Activated CD4-positive, alpha-beta T cell treated with anti-CD3 and anti-CD28 coated beads, Interleukin-2, amount 50 U/mL, for 48 hours (primary cell): Measurements from ENCODE around the gene RFPL4A.

Experiments used
- DNase-seq, 2 experiments: peaks; one replicate each; pipeline ENCODE4 v3.0.0-alpha.2; 2020

RFPL4A gene

DNA sequence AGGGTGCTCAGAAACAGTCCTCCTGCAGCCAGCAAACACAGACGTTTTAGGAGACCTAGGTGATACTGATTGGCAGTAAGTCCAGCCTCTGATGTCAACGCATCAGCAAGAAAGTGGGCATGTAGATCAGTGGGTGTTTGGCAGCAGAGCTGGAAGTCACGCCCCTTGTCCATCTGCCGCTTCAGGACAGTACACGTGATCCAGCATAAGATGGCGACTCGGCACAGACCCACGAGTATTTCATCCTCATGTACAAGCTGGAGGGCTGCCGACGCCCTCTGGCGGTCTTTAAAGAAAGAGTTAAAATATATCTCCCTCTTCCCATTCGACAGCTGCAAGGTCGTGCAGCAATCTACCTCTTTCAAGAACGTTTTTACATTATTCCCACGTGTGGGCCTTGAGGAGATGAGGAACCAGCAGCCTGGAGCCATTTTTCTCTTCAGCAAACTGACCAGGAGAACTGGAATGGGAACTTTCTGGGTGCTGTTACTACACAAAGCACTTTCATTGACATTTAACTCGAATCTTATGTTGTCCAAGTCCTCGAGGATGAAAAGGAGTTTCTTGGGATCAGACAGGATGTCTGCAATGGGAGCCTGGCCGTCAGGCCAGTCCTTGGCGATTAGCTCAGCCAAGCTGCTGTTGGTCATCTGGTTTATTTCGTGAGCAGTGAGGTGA, 50.6 kb downstream of the RFPL4A start:
- DNase-seq, result peak; percentile 39 to 50

DNA sequence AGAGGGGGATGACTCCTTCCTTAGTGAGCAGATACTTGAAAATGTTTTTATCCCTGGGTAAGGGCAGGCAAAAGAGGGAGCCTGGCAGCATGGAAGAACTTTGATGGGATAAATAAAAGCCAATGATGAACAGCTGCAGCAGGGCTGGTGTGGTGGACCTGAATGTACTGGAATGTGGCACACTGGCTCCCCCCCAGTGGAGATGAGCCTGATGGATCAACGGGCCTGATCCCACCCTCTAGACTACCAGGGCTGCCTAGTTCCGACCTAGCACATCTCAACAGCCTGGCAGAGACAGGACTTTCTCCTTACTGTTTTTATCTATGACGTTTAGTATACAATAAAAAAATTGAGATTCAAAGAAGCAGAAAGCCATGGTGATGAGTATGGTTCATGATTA, 52.4 kb downstream of the RFPL4A start:
- DNase-seq, result no peak

- DNase-seq, result no peak
These were observed 53.6 kb downstream of the RFPL4A start for GRCh38 chr19:55812449-55812848.
